KMS-11 (cell line): ENCODE data around the gene APC.
"Not testable (repeated sequence)": the region's sequence is repeated elsewhere in the genome, so short reads cannot be mapped to it uniquely, and the experiment has no call there.

ENCODE experiments used
- H2AFZ ChIP-seq: fragments of 200-600 bp; sonication (generic); 2 replicates; pipeline ENCODE4 v1.6.1; 2016; ENCODE audit warnings: antibody characterized with exemption, mixed run types, low read depth
- H3K27ac ChIP-seq: fragments of 200-600 bp; sonication (generic); 2 replicates; pipeline ENCODE4 v1.6.1; 2016; ENCODE audit warnings: mild to moderate bottlenecking, mixed run types
- H3K27me3 ChIP-seq: fragments of 200-600 bp; sonication (generic); 2 replicates; pipeline ENCODE4 v1.6.1; 2017; ENCODE audit warnings: mild to moderate bottlenecking, low read depth, mixed run types, moderate library complexity; ENCODE audit not compliant: insufficient read depth
- H3K36me3 ChIP-seq: fragments of 200-600 bp; sonication (generic); 2 replicates; pipeline ENCODE4 v1.6.1; 2017; ENCODE audit warnings: mild to moderate bottlenecking, mixed run types; ENCODE audit not compliant: insufficient read depth
- H3K4me1 ChIP-seq: fragments of 200-600 bp; sonication (generic); 2 replicates; pipeline ENCODE4 v1.6.1; 2016; ENCODE audit warnings: mild to moderate bottlenecking, low read depth, mixed run types; ENCODE audit not compliant: poor library complexity, severe bottlenecking
- H3K4me2 ChIP-seq: fragments of 200-600 bp; sonication (generic); 2 replicates; pipeline ENCODE4 v1.7.0; 2016; ENCODE audit warnings: mild to moderate bottlenecking, mixed run types
- H3K4me3 ChIP-seq: fragments of 200-600 bp; sonication (generic); IDR thresholded peaks from 2 replicates; pipeline ENCODE4 v1.6.1; 2017; ENCODE audit warnings: low read depth, low read length, mixed read lengths; ENCODE audit not compliant: insufficient read depth
- H3K79me2 ChIP-seq: fragments of 200-600 bp; sonication (generic); 2 replicates; pipeline ENCODE4 v1.6.1; 2016; ENCODE audit warnings: low read depth, mixed run types; ENCODE audit not compliant: insufficient read depth
- H3K9ac ChIP-seq: fragments of 200-600 bp; sonication (generic); 2 replicates; pipeline ENCODE4 v1.6.1; 2016; ENCODE audit warnings: mild to moderate bottlenecking, mixed run types
- H4K20me1 ChIP-seq: fragments of 200-600 bp; sonication (generic); 2 replicates; pipeline ENCODE4 v1.6.1; 2016; ENCODE audit warnings: mild to moderate bottlenecking, mixed run types; ENCODE audit not compliant: insufficient read depth
- TF ChIP-seq, protein P1 (sequence below): fragments of 200-600 bp; sonication (generic); conservative IDR thresholded peaks from 2 replicates; pipeline ENCODE4 v1.6.1; 2017; ENCODE audit warnings: low read depth, mild to moderate bottlenecking, antibody characterized with exemption, low read length, moderate library complexity, mixed read lengths

APC gene

DNA sequence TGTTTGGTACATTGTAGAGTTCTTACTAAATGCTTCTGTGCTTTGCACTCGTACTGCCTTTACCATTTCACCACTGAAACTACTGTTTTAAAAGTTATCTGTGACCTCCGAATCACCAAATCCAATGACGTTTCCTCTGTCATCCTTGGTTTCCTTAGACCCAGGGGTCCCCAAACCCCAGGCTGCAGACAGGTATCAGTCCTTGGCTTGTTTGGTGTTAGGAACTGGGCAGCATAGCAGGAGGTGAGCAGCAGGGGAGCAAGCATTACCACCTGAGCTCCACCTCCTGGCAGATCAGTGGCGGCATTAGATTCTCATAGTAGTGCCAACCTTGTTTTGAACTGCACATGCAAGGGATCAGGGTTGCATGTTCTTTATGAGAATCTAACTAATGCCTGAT is 26.8 kb upstream of the APC start:
- no peak overlapping the region for H3K9ac ChIP-seq
- H4K20me1 ChIP-seq = no peaks in the 10 kb centered on the region
- H3K4me3 ChIP-seq = no peak overlapping the region
- H3K27me3 ChIP-seq = no peaks in the 10 kb centered on the region
- TF ChIP-seq, protein P1, sequence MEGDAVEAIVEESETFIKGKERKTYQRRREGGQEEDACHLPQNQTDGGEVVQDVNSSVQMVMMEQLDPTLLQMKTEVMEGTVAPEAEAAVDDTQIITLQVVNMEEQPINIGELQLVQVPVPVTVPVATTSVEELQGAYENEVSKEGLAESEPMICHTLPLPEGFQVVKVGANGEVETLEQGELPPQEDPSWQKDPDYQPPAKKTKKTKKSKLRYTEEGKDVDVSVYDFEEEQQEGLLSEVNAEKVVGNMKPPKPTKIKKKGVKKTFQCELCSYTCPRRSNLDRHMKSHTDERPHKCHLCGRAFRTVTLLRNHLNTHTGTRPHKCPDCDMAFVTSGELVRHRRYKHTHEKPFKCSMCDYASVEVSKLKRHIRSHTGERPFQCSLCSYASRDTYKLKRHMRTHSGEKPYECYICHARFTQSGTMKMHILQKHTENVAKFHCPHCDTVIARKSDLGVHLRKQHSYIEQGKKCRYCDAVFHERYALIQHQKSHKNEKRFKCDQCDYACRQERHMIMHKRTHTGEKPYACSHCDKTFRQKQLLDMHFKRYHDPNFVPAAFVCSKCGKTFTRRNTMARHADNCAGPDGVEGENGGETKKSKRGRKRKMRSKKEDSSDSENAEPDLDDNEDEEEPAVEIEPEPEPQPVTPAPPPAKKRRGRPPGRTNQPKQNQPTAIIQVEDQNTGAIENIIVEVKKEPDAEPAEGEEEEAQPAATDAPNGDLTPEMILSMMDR = no peak
- no peak overlapping the region for H2AFZ ChIP-seq
- peaks cover 18% of the 10 kb centered on the region for H3K4me1 ChIP-seq
- no peak overlapping the region for H3K4me2 ChIP-seq
- no peak overlapping the region for H3K27ac ChIP-seq
- H3K36me3 ChIP-seq = no peaks in the 10 kb centered on the region
- H3K79me2 ChIP-seq = peaks cover 17% of the 10 kb centered on the region

DNA sequence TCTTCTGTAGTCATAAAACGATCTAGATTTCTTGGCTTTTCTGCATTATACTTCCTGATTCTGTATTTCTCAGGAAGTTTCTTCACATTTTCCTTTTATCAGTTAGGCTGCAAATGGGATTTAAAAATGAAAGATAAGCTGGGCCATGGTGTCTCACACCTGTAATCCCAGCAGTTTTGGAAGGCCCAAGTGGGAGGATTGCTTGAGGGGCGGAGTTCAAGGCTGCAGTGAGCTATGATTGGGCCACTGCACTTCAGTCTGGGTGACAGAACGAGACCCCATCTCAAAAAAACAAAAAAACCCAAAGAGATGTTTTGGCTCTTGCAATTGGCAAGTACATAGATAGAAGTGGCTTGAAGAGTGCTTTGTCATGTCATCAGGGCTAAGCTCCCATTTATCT is 26.2 kb upstream of the APC start:
- no peak overlapping the region for H2AFZ ChIP-seq
- H3K9ac ChIP-seq = no peak overlapping the region
- no peak overlapping the region for H3K27ac ChIP-seq
- H3K4me3 ChIP-seq = no peak overlapping the region
- peaks cover 18% of the 10 kb centered on the region for H3K79me2 ChIP-seq
- no peaks in the 10 kb centered on the region for H3K27me3 ChIP-seq
- no peak overlapping the region for H3K4me2 ChIP-seq
- H3K36me3 ChIP-seq = no peaks in the 10 kb centered on the region
- TF ChIP-seq, protein P1 = no peak
- peaks cover 18% of the 10 kb centered on the region for H3K4me1 ChIP-seq
- no peaks in the 10 kb centered on the region for H4K20me1 ChIP-seq

DNA sequence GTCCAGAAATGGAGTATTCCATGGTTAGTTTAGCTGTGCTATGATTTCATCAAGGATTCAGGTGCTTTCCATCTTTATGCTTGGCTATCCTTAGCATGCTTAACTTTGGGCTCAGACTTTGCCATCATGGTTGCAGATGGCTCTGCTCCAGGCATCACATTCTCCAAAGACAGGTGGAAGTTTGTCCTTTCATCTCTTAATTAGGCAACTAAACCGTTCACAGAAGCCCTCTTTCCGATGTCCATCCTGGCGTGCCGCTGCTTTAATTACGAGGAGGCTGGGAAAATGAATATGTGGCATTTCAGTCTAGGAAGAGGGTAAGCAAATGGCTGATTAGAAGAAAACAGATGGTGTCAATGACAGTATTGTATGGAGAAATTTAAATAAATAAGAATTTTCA is 24.5 kb upstream of the APC start:
- TF ChIP-seq, protein P1 = no peak
- no peak overlapping the region for H3K4me3 ChIP-seq
- H3K4me1 ChIP-seq = peaks cover 13% of the 10 kb centered on the region
- no peaks in the 10 kb centered on the region for H3K27me3 ChIP-seq
- no peak overlapping the region for H3K4me2 ChIP-seq
- no peaks in the 10 kb centered on the region for H4K20me1 ChIP-seq
- H2AFZ ChIP-seq = no peak overlapping the region
- no peak overlapping the region for H3K27ac ChIP-seq
- H3K9ac ChIP-seq = no peak overlapping the region
- no peaks in the 10 kb centered on the region for H3K36me3 ChIP-seq
- H3K79me2 ChIP-seq = peaks cover 19% of the 10 kb centered on the region

DNA sequence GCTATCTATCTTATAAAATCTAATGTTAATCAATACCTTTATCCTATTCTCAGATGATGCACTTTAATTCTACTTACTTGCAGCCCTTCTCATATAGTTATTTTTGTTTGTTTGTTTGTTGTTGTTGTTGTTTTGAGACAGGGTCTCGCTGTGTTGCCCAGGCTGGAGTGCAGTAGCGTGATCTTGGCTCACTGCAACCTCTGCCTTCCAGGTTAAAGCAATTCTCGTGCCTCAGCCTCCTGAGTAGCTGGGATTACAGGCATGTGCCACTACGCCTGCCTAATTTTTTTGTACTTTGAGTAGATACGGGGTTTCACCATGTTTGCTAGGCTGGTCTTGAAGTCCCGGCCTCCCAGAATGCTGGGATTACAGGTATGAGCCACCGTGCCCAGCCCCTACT is 20.8 kb upstream of the APC start:
- H3K4me2 ChIP-seq, H4K20me1 ChIP-seq, H2AFZ ChIP-seq, H3K79me2 ChIP-seq, H3K27ac ChIP-seq, H3K36me3 ChIP-seq, H3K4me3 ChIP-seq, H3K27me3 ChIP-seq, H3K9ac ChIP-seq: not testable (repeated sequence)
- peaks cover 13% of the 10 kb centered on the region for H3K4me1 ChIP-seq

DNA sequence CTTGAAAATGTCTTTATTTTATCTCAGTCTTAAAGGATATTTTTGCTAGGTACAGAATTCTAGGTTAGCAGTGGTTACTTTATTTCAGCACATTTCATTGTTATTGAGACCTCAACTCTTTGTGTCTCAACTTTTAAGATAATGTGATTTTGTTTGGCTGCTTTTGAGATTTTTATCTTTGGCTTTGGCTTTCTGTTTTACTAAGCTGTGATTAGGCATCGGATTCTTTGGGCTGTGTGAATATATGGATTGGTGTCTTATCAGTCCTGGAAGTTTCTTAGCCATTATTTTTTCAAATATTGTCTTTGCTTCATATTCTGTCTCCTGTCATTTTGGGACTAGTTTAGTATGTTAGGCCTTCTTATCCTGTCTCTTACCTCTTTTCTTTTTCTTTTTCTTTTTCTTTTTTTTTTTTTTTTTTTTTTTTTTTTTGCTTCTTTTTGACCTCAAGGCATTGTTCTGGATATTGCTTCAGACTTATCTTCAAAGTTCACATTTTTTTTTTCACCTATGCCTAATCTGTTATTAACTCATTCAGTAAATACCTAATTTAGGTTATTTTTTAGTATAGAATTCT is 20.1 kb upstream of the APC start:
- no peak overlapping the region for H3K27ac ChIP-seq
- H3K36me3 ChIP-seq = no peaks in the 10 kb centered on the region
- no peaks in the 10 kb centered on the region for H4K20me1 ChIP-seq
- no peak overlapping the region for H2AFZ ChIP-seq
- H3K9ac ChIP-seq = no peak overlapping the region
- H3K4me3 ChIP-seq = no peak overlapping the region
- no peaks in the 10 kb centered on the region for H3K27me3 ChIP-seq
- H3K79me2 ChIP-seq = peaks cover 6% of the 10 kb centered on the region; the same call in 1 of the 2 replicates
- H3K4me1 ChIP-seq = peaks cover 13% of the 10 kb centered on the region
- H3K4me2 ChIP-seq = no peak overlapping the region
- TF ChIP-seq, protein P1 = no peak
